IMR-90 (cell line): ENCODE measurements around the gene TOR1A. TPM values are rescaled to one million over a fixed set of nuclear protein-coding genes. Genes with fewer than 3 reads are reported as not detected.

Experiments used
- ATAC-seq: fragments of 200-7000 bp; cut with Tn5 transposase; 2 replicates; pipeline ENCODE4 v1.9.1; 2020; ENCODE audit warnings: low read depth, mild to moderate bottlenecking, moderate library complexity
- BruUV-seq: library from RNA; stranded (reverse); fragments of 400-500 nt; replicated peaks from 2 replicates; lab custom pipeline; 2021; lab: Mats Ljungman, UMichigan
- CTCF ChIA-PET: fragments of 300-600 bp; formaldehyde crosslinking; extraction: SDS; loops from one replicate; lab custom pipeline; 2021; ENCODE audit warnings: antibody characterized with exemption; lab: Yijun Ruan, JAX
- POLR2A ChIA-PET: fragments of 300-600 bp; sonication (Branson Sonifier 250); formaldehyde crosslinking; loops from one replicate; lab custom pipeline; 2022; ENCODE audit warnings: antibody characterized with exemption; ENCODE audit not compliant: unreplicated experiment; lab: Charles Lee
- DNase-seq: peaks from one replicate; pipeline ENCODE4 v3.0.0; 2013
- H2AFZ ChIP-seq: replicated peaks from 2 replicates; pipeline ENCODE3; 2013; ENCODE audit warnings: low read length, mild to moderate bottlenecking; ENCODE audit not compliant: poor library complexity
- H2AK5ac ChIP-seq: 2 replicates; pipeline ENCODE4 v1.6.1; 2013; ENCODE audit warnings: low read depth, low read length, inconsistent platforms
- H2AK9ac ChIP-seq: replicated peaks from 2 replicates; pipeline ENCODE3; 2013; ENCODE audit warnings: mild to moderate bottlenecking, low read depth, low read length, moderate library complexity; ENCODE audit not compliant: poor library complexity
- H2BK120ac ChIP-seq: 2 replicates; pipeline ENCODE4 v1.6.1; 2013; ENCODE audit warnings: low read depth, low read length, inconsistent platforms
- H2BK15ac ChIP-seq: 3 replicates; pipeline ENCODE4 v1.6.1; 2013; ENCODE audit warnings: low read depth, low read length, inconsistent platforms
- H2BK20ac ChIP-seq: 2 replicates; pipeline ENCODE4 v1.6.1; 2013; ENCODE audit warnings: low read depth, mild to moderate bottlenecking, inconsistent platforms, low read length, moderate library complexity
- H2BK5ac ChIP-seq: 2 replicates; pipeline ENCODE4 v1.6.1; 2013; ENCODE audit warnings: mild to moderate bottlenecking, low read depth, low read length, inconsistent platforms; ENCODE audit not compliant: poor library complexity, severe bottlenecking
- H3K14ac ChIP-seq: replicated peaks from 2 replicates; pipeline ENCODE4 v1.6.1; 2013; ENCODE audit warnings: low read depth, low read length, inconsistent platforms
- H3K18ac ChIP-seq: 2 replicates; pipeline ENCODE4 v1.6.1; 2013; ENCODE audit warnings: low read depth, low read length, control low read depth
- H3K23ac ChIP-seq: 2 replicates; pipeline ENCODE4 v1.6.1; 2013; ENCODE audit warnings: low read depth, low read length, inconsistent platforms
- H3K27ac ChIP-seq: 2 replicates; pipeline ENCODE4 v1.5.1; 2013; ENCODE audit warnings: mild to moderate bottlenecking, control low read depth, low read length; ENCODE audit not compliant: insufficient read depth
- H3K27me3 ChIP-seq: 2 replicates; pipeline ENCODE4 v1.6.1; 2013; ENCODE audit warnings: low read length; ENCODE audit not compliant: control insufficient read depth, insufficient read depth
- H3K36me3 ChIP-seq: 2 replicates; pipeline ENCODE4 v1.6.1; 2013; ENCODE audit warnings: low read length, mixed read lengths; ENCODE audit not compliant: control insufficient read depth, insufficient read depth
- H3K4ac ChIP-seq: 2 replicates; pipeline ENCODE4 v1.6.1; 2013; ENCODE audit warnings: low read depth, low read length, inconsistent platforms
- H3K4me1 ChIP-seq: 2 replicates; pipeline ENCODE4 v1.6.1; 2013; ENCODE audit warnings: low read length, mixed read lengths; ENCODE audit not compliant: control insufficient read depth, insufficient read depth
- H3K4me2 ChIP-seq: 2 replicates; pipeline ENCODE4 v1.6.1; 2013; ENCODE audit warnings: low read depth, mild to moderate bottlenecking, control low read depth, low read length, moderate library complexity
- H3K4me3 ChIP-seq: 2 replicates; pipeline ENCODE4 v1.5.1; 2013; ENCODE audit warnings: low read depth, mild to moderate bottlenecking, control low read depth, low read length, moderate library complexity; ENCODE audit not compliant: insufficient read depth
- H3K56ac ChIP-seq: 2 replicates; pipeline ENCODE4 v1.6.1; 2013; ENCODE audit warnings: low read length, inconsistent platforms; ENCODE audit not compliant: insufficient read depth; ENCODE audit errors: extremely low read depth
- H3K79me1 ChIP-seq, 2 experiments: 2 replicates each; pipeline ENCODE4 v1.6.1; 2013; ENCODE audit warnings: low read length in 2 of 2, inconsistent platforms in 1 of 2, low read depth in 1 of 2
- H3K9ac ChIP-seq: 2 replicates; pipeline ENCODE4 v1.6.1; 2013; ENCODE audit warnings: low read depth, low read length, control low read depth
- H3K9me1 ChIP-seq: 2 replicates; pipeline ENCODE4 v1.6.1; 2013; ENCODE audit warnings: low read length, inconsistent platforms; ENCODE audit not compliant: insufficient read depth
- H3K9me3 ChIP-seq: 2 replicates; pipeline ENCODE4 v1.6.1; 2013; ENCODE audit warnings: low read length; ENCODE audit not compliant: control insufficient read depth, insufficient read depth
- H4K20me1 ChIP-seq: 2 replicates; pipeline ENCODE4 v1.6.1; 2013; ENCODE audit warnings: low read length, inconsistent platforms; ENCODE audit not compliant: insufficient read depth
- H4K5ac ChIP-seq: 2 replicates; pipeline ENCODE4 v1.6.1; 2013; ENCODE audit warnings: mild to moderate bottlenecking, low read depth, low read length, control low read depth
- H4K8ac ChIP-seq, 2 experiments: 2 replicates each; pipeline ENCODE4 v1.6.1; 2013; ENCODE audit warnings: low read depth in 2 of 2, low read length in 2 of 2, control low read depth in 1 of 2, inconsistent platforms in 1 of 2
- H4K91ac ChIP-seq: 2 replicates; pipeline ENCODE4 v1.6.1; 2013; ENCODE audit warnings: low read depth, low read length, inconsistent platforms; ENCODE audit not compliant: insufficient read depth
- BHLHE40 ChIP-seq: fragments of 150-350 bp; IDR thresholded peaks from 2 replicates; pipeline ENCODE4 v1.6.1; 2016; ENCODE audit warnings: mild to moderate bottlenecking, low read depth, low read length
- CEBPB ChIP-seq: IDR thresholded peaks from 2 replicates; pipeline ENCODE4 v1.6.1; 2012; ENCODE audit warnings: low read depth, low read length, improper control_type of control experiment
- CHD1 ChIP-seq: IDR thresholded peaks from 2 replicates; pipeline ENCODE4 v1.6.1; 2012; ENCODE audit warnings: low read depth, low read length, improper control_type of control experiment
- FOS ChIP-seq: fragments of 150-350 bp; IDR thresholded peaks from 2 replicates; pipeline ENCODE4 v1.6.1; 2016; ENCODE audit warnings: low read depth, low read length
- MAFK ChIP-seq: IDR thresholded peaks from 2 replicates; pipeline ENCODE4 v1.6.1; 2012; ENCODE audit warnings: low read depth, low read length, improper control_type of control experiment
- MAZ ChIP-seq: IDR thresholded peaks from 2 replicates; pipeline ENCODE4 v1.6.1; 2012; ENCODE audit warnings: low read depth, mild to moderate bottlenecking, low read length, improper control_type of control experiment, moderate library complexity, borderline replicate concordance
- MXI1 ChIP-seq: IDR thresholded peaks from 2 replicates; pipeline ENCODE4 v1.6.1; 2012; ENCODE audit warnings: low read depth, mild to moderate bottlenecking, low read length, moderate library complexity, borderline replicate concordance
- NFE2L2 ChIP-seq: fragments of 150-350 bp; IDR thresholded peaks from 2 replicates; pipeline ENCODE4 v1.6.1; 2016; ENCODE audit warnings: low read depth, mild to moderate bottlenecking, low read length
- POLR2A ChIP-seq: IDR thresholded peaks from 2 replicates; pipeline ENCODE4 v1.6.1; 2012; ENCODE audit warnings: mild to moderate bottlenecking, low read depth, low read length
- RAD21 ChIP-seq: IDR thresholded peaks from 2 replicates; pipeline ENCODE4 v1.6.1; 2012; ENCODE audit warnings: low read length, improper control_type of control experiment
- RCOR1 ChIP-seq: IDR thresholded peaks from 2 replicates; pipeline ENCODE4 v1.6.1; 2012; ENCODE audit warnings: mild to moderate bottlenecking, low read length, improper control_type of control experiment; ENCODE audit not compliant: insufficient replicate concordance
- RFX5 ChIP-seq: IDR thresholded peaks from 2 replicates; pipeline ENCODE4 v1.8.0; 2012; ENCODE audit warnings: low read depth, mild to moderate bottlenecking, low read length, moderate library complexity
- SMC3 ChIP-seq: fragments of 150-350 bp; IDR thresholded peaks from 2 replicates; pipeline ENCODE4 v1.6.1; 2016; ENCODE audit warnings: low read depth, mild to moderate bottlenecking, antibody characterized with exemption, low read length, moderate library complexity
- WGBS, 2 experiments: methylation state at CpG; one replicate each; pipeline versions ENCODE4 v1.1.5 to v1.1.7; 2013; ENCODE audit warnings: missing lambda C conversion rate in 2 of 2; ENCODE audit not compliant: insufficient read length in 1 of 2; ENCODE audit errors: extremely low coverage in 2 of 2; 5-methylcytosine and 5-hydroxymethylcytosine counted together
- dilution Hi-C: fragments of 300-500 bp; cut with HindIII; formaldehyde crosslinking; loops from one replicate; pipeline ENCODE4 v1.14.3; 2018; ENCODE audit warnings: low sequenced_read_pairs; ENCODE audit not compliant: unreplicated experiment
- in situ Hi-C: fragments of 300-500 bp; cut with MboI; formaldehyde crosslinking; loops from 3 replicates; pipeline ENCODE4 v1.14.3; 2019; ENCODE audit warnings: low sequenced_read_pairs, inconsistent platforms, mixed read lengths
- intact Hi-C: fragments of 100-400 bp; cut with micrococcal nuclease; formaldehyde crosslinking; loops from 2 replicates; pipeline ENCODE4 v1.10.0; 2022
- polyA plus RNA-seq, 3 experiments: library from polyadenylated mRNA; depleted of rRNA; stranded (reverse); fragments of >200 nt; gene quantifications; 2 replicates each; pipeline ENCODE4 v1.2.3, GENCODE V29; 2012; ENCODE audit warnings: low replicate concordance in 1 of 3
- total RNA-seq: library from RNA; depleted of rRNA; stranded (reverse); fragments of >200 nt; gene quantifications from 2 replicates; pipeline ENCODE4 v1.2.3, GENCODE V29; 2012
- TF ChIP-seq, protein P1 (sequence below): fragments of 150-350 bp; IDR thresholded peaks from 2 replicates; pipeline ENCODE4 v1.6.1; 2017; ENCODE audit warnings: mild to moderate bottlenecking, antibody characterized with exemption, low read length, low read depth
- TF ChIP-seq, protein P2 (sequence below): fragments of 150-350 bp; IDR thresholded peaks from 2 replicates; pipeline ENCODE4 v1.6.1; 2016; ENCODE audit warnings: low read depth, mild to moderate bottlenecking, low read length, moderate library complexity, borderline replicate concordance
- TF ChIP-seq, protein P3 (sequence below): conservative IDR thresholded peaks from 2 replicates; pipeline ENCODE4 v1.5.1; 2012; ENCODE audit warnings: mild to moderate bottlenecking, low read depth, low read length, improper control_type of control experiment

Gene TOR1A
- total and polyA plus RNA-seq, 2 of the 4 experiments (the other 2 are of a cell fraction), result 27.1 to 74.2 TPM

- H2AFZ ChIP-seq, result no peak overlapping the region
- no peak overlapping the region for H4K91ac ChIP-seq
- H2BK15ac ChIP-seq, result no peak overlapping the region
- H3K4me1 ChIP-seq, result no peaks in the 10 kb centered on the region; the same call in 1 of the 2 replicates
- no peak overlapping the region for H3K18ac ChIP-seq
- TF ChIP-seq RAD21 (no peak), CEBPB (no peak), SMC3 (no peak), MXI1 (no peak), POLR2A (no peak), MAFK (no peak), NFE2L2 (no peak), RFX5 (no peak), BHLHE40 (no peak), FOS (no peak), RCOR1 (no peak), CHD1 (no peak), MAZ (no peak)
- TF ChIP-seq, protein P1, sequence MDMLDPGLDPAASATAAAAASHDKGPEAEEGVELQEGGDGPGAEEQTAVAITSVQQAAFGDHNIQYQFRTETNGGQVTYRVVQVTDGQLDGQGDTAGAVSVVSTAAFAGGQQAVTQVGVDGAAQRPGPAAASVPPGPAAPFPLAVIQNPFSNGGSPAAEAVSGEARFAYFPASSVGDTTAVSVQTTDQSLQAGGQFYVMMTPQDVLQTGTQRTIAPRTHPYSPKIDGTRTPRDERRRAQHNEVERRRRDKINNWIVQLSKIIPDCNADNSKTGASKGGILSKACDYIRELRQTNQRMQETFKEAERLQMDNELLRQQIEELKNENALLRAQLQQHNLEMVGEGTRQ, result no peak
- TF ChIP-seq, protein P2, sequence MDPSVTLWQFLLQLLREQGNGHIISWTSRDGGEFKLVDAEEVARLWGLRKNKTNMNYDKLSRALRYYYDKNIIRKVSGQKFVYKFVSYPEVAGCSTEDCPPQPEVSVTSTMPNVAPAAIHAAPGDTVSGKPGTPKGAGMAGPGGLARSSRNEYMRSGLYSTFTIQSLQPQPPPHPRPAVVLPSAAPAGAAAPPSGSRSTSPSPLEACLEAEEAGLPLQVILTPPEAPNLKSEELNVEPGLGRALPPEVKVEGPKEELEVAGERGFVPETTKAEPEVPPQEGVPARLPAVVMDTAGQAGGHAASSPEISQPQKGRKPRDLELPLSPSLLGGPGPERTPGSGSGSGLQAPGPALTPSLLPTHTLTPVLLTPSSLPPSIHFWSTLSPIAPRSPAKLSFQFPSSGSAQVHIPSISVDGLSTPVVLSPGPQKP, result no peak
- TF ChIP-seq, protein P3, sequence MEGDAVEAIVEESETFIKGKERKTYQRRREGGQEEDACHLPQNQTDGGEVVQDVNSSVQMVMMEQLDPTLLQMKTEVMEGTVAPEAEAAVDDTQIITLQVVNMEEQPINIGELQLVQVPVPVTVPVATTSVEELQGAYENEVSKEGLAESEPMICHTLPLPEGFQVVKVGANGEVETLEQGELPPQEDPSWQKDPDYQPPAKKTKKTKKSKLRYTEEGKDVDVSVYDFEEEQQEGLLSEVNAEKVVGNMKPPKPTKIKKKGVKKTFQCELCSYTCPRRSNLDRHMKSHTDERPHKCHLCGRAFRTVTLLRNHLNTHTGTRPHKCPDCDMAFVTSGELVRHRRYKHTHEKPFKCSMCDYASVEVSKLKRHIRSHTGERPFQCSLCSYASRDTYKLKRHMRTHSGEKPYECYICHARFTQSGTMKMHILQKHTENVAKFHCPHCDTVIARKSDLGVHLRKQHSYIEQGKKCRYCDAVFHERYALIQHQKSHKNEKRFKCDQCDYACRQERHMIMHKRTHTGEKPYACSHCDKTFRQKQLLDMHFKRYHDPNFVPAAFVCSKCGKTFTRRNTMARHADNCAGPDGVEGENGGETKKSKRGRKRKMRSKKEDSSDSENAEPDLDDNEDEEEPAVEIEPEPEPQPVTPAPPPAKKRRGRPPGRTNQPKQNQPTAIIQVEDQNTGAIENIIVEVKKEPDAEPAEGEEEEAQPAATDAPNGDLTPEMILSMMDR, result no peak
- no peak for ATAC-seq
- CTCF ChIA-PET, result no interaction called here
- peaks cover 17 to 50% of the 10 kb centered on the region in 2 experiments for H3K79me1 ChIP-seq
- no peak overlapping the region for H3K14ac ChIP-seq
- H3K23ac ChIP-seq, result no peak overlapping the region
- no peak overlapping the region for H2AK9ac ChIP-seq
- H3K27me3 ChIP-seq, result no peaks in the 10 kb centered on the region
- POLR2A ChIA-PET, result interaction anchor here (0.7 kb wide), 1 partner anchor 148 kb away, joined by 3 read pairs; no protein-coding TSS in a partner anchor
- no peak overlapping the region for H2BK20ac ChIP-seq
- no peak overlapping the region for H3K9ac ChIP-seq
- no peak overlapping the region for H3K4me3 ChIP-seq
- no peak overlapping the region for H3K4ac ChIP-seq
- no peak overlapping the region for H2AK5ac ChIP-seq
- intact Hi-C loops, result no loop called here
- no peak overlapping the region for H3K27ac ChIP-seq
- H4K5ac ChIP-seq, result no peak overlapping the region
- dilution Hi-C loops, result no loop called here
- no peak overlapping the region for H2BK5ac ChIP-seq
- DNase-seq, result no peak
- WGBS, 2 experiments, result 89% methylated on average over 4 of the region's 11 CpGs; no CpG with 5 or more reads in 1 of the 2 experiments
- H3K9me3 ChIP-seq, result no peaks in the 10 kb centered on the region
- H3K9me1 ChIP-seq, result peaks cover 3% of the 10 kb centered on the region
- in situ Hi-C loops, result no loop called here
- H4K8ac ChIP-seq, result no peak overlapping the region
- H3K56ac ChIP-seq, result no peak overlapping the region
- peaks cover 34% of the 10 kb centered on the region for H3K36me3 ChIP-seq
- BruUV-seq, result no TSS peak
- H3K4me2 ChIP-seq, result no peak overlapping the region
- H4K20me1 ChIP-seq, result peaks cover 11% of the 10 kb centered on the region; the same call in 1 of the 2 replicates
- no peak overlapping the region for H2BK120ac ChIP-seq
Observed at GRCh38 chr9:129809346-129809745, 14.6 kb downstream of the TOR1A start.
